T follicular helper cell (primary cell): ENCODE data around the gene MAP2K6.

ENCODE experiments used
- DNase-seq: peaks from one replicate; pipeline ENCODE4 v3.0.0-alpha.2; 2020; ENCODE audit warnings: low read depth

Gene MAP2K6

GRCh38 chr17:69492410-69493071 is 78.0 kb downstream of the MAP2K6 start:
- DNase-seq, result no peak

GRCh38 chr17:69495787-69496186 is 81.3 kb downstream of the MAP2K6 start:
- no peak for DNase-seq

GRCh38 chr17:69497161-69497560 is 82.7 kb downstream of the MAP2K6 start:
- no peak for DNase-seq

GRCh38 chr17:69499318-69499717 is 84.8 kb downstream of the MAP2K6 start:
- DNase-seq, result no peak

GRCh38 chr17:69500911-69501429 is 86.5 kb downstream of the MAP2K6 start:
- no peak for DNase-seq

GRCh38 chr17:69501591-69502468 is 87.3 kb downstream of the MAP2K6 start:
- DNase-seq, result no peak

GRCh38 chr17:69503711-69504110 is 89.2 kb downstream of the MAP2K6 start:
- no peak for DNase-seq

GRCh38 chr17:69505740-69506139 is 91.2 kb downstream of the MAP2K6 start:
- DNase-seq, result no peak

GRCh38 chr17:69506489-69506888 is 92.0 kb downstream of the MAP2K6 start:
- DNase-seq, result no peak

GRCh38 chr17:69508814-69509213 is 94.3 kb downstream of the MAP2K6 start:
- no peak for DNase-seq

- DNase-seq, result no peak
Observed at GRCh38 chr17:69511250-69511649, 96.8 kb downstream of the MAP2K6 start.

- DNase-seq, result no peak
Observed at GRCh38 chr17:69512946-69513345, 98.4 kb downstream of the MAP2K6 start.

- no peak for DNase-seq
Observed at GRCh38 chr17:69516225-69516624, 101.7 kb downstream of the MAP2K6 start.

- DNase-seq, result no peak
Observed at GRCh38 chr17:69516911-69517310, 102.4 kb downstream of the MAP2K6 start.

GRCh38 chr17:69518951-69519350 is 104.5 kb downstream of the MAP2K6 start:
- no peak for DNase-seq

- no peak for DNase-seq
Observed at GRCh38 chr17:69523244-69523861, 108.9 kb downstream of the MAP2K6 start.

- DNase-seq, result no peak
Observed at GRCh38 chr17:69524854-69525253, 110.4 kb downstream of the MAP2K6 start.

- DNase-seq, result no peak
Observed at GRCh38 chr17:69525920-69526841, 111.7 kb downstream of the MAP2K6 start.

GRCh38 chr17:69528035-69528434 is 113.5 kb downstream of the MAP2K6 start:
- no peak for DNase-seq

GRCh38 chr17:69533481-69534234 is 119.2 kb downstream of the MAP2K6 start:
- no peak for DNase-seq

GRCh38 chr17:69534235-69534621 is 119.7 kb downstream of the MAP2K6 start:
- DNase-seq, result no peak
